GM12872 (cell line): ENCODE results near the gene CLVS2.

ENCODE experiments used
- CTCF ChIP-seq: IDR thresholded peaks from 3 replicates; pipeline ENCODE4 v1.5.1; 2011; ENCODE audit warnings: low read depth, mild to moderate bottlenecking, low read length, moderate library complexity; ENCODE audit not compliant: insufficient read depth

CLVS2 gene

GRCh38 chr6:123055256-123055655 is 59.2 kb downstream of the CLVS2 start:
- no peak for TF ChIP-seq CTCF

GRCh38 chr6:123062670-123063069 is 66.6 kb downstream of the CLVS2 start:
- no peak for TF ChIP-seq CTCF

- no peak for TF ChIP-seq CTCF
Measured at GRCh38 chr6:123064038-123064437, 68.0 kb downstream of the CLVS2 start.

GRCh38 chr6:123074616-123075015 is 78.6 kb downstream of the CLVS2 start:
- no peak for TF ChIP-seq CTCF

- TF ChIP-seq CTCF, result no peak
Measured at GRCh38 chr6:123085403-123085802, 89.4 kb downstream of the CLVS2 start.

- TF ChIP-seq CTCF, result no peak
Measured at GRCh38 chr6:123089226-123089625, 93.2 kb downstream of the CLVS2 start.

GRCh38 chr6:123091091-123091895 is 95.3 kb downstream of the CLVS2 start:
- no peak for TF ChIP-seq CTCF

GRCh38 chr6:123091896-123092271 is 95.8 kb downstream of the CLVS2 start:
- TF ChIP-seq CTCF, result no peak
